ES-I3 (cell line): ENCODE measurements around the gene CTNNA2.

Experiments used
- H3K36me3 ChIP-seq: 2 replicates; pipeline ENCODE4 v1.6.1; 2013; ENCODE audit warnings: mild to moderate bottlenecking, low read length, control low read depth, moderate library complexity; ENCODE audit not compliant: insufficient read depth
- H3K4me1 ChIP-seq: 2 replicates; pipeline ENCODE4 v1.6.1; 2013; ENCODE audit warnings: mild to moderate bottlenecking, control low read depth, low read length; ENCODE audit not compliant: insufficient read depth
- H3K9ac ChIP-seq: 2 replicates; pipeline ENCODE4 v1.6.1; 2013; ENCODE audit warnings: low read depth, mild to moderate bottlenecking, low read length, moderate library complexity
- H3K9me3 ChIP-seq: 2 replicates; pipeline ENCODE4 v1.6.1; 2013; ENCODE audit warnings: mild to moderate bottlenecking, low read length, moderate library complexity; ENCODE audit not compliant: control insufficient read depth, insufficient read depth

CTNNA2 gene

GRCh38 chr2:80568011-80568410 is 1055.2 kb downstream of the CTNNA2 start:
- no peak overlapping the region for H3K9ac ChIP-seq
- H3K4me1 ChIP-seq, result no peaks in the 10 kb centered on the region
- no peaks in the 10 kb centered on the region for H3K36me3 ChIP-seq
- H3K9me3 ChIP-seq, result no peaks in the 10 kb centered on the region

- no peaks in the 10 kb centered on the region for H3K4me1 ChIP-seq
- H3K36me3 ChIP-seq, result no peaks in the 10 kb centered on the region
- H3K9me3 ChIP-seq, result no peaks in the 10 kb centered on the region
- no peak overlapping the region for H3K9ac ChIP-seq
Observed at GRCh38 chr2:80573167-80573566, 1060.3 kb downstream of the CTNNA2 start.

- no peak overlapping the region for H3K9ac ChIP-seq
- H3K36me3 ChIP-seq, result no peaks in the 10 kb centered on the region
- no peaks in the 10 kb centered on the region for H3K4me1 ChIP-seq
- H3K9me3 ChIP-seq, result no peaks in the 10 kb centered on the region
Observed at GRCh38 chr2:80573950-80574349, 1061.1 kb downstream of the CTNNA2 start.

GRCh38 chr2:80579756-80580155 is 1066.9 kb downstream of the CTNNA2 start:
- Histone ChIP-seq H3K9me3 (no peaks in the 10 kb centered on the region), H3K4me1 (no peaks in the 10 kb centered on the region), H3K9ac (no peak overlapping the region), H3K36me3 (no peaks in the 10 kb centered on the region)

- no peaks in the 10 kb centered on the region for H3K9me3 ChIP-seq
- H3K4me1 ChIP-seq, result no peaks in the 10 kb centered on the region
- no peak overlapping the region for H3K9ac ChIP-seq
- no peaks in the 10 kb centered on the region for H3K36me3 ChIP-seq
Observed at GRCh38 chr2:80591233-80591632, 1078.4 kb downstream of the CTNNA2 start.

GRCh38 chr2:80592106-80592505 is 1079.3 kb downstream of the CTNNA2 start:
- Histone ChIP-seq H3K36me3 (no peaks in the 10 kb centered on the region), H3K4me1 (no peaks in the 10 kb centered on the region), H3K9me3 (no peaks in the 10 kb centered on the region), H3K9ac (no peak overlapping the region)

- Histone ChIP-seq H3K36me3 (no peaks in the 10 kb centered on the region), H3K9ac (no peak overlapping the region), H3K4me1 (no peaks in the 10 kb centered on the region), H3K9me3 (no peaks in the 10 kb centered on the region)
Observed at GRCh38 chr2:80610108-80610507, 1097.3 kb downstream of the CTNNA2 start.

- no peaks in the 10 kb centered on the region for H3K9me3 ChIP-seq
- H3K36me3 ChIP-seq, result no peaks in the 10 kb centered on the region
- no peak overlapping the region for H3K9ac ChIP-seq
- H3K4me1 ChIP-seq, result no peaks in the 10 kb centered on the region
Observed at GRCh38 chr2:80621656-80622055, 1108.8 kb downstream of the CTNNA2 start.

- Histone ChIP-seq H3K9ac (no peak overlapping the region), H3K9me3 (no peaks in the 10 kb centered on the region), H3K36me3 (no peaks in the 10 kb centered on the region), H3K4me1 (no peaks in the 10 kb centered on the region)
Observed at GRCh38 chr2:80624062-80624461, 1111.2 kb downstream of the CTNNA2 start.

- Histone ChIP-seq H3K9ac (no peak overlapping the region), H3K4me1 (no peaks in the 10 kb centered on the region), H3K36me3 (no peaks in the 10 kb centered on the region), H3K9me3 (no peaks in the 10 kb centered on the region)
Observed at GRCh38 chr2:80634590-80634989, 1121.7 kb downstream of the CTNNA2 start.

GRCh38 chr2:80638783-80639182 is 1125.9 kb downstream of the CTNNA2 start:
- no peaks in the 10 kb centered on the region for H3K4me1 ChIP-seq

GRCh38 chr2:80642465-80642864 is 1129.6 kb downstream of the CTNNA2 start:
- H3K9ac ChIP-seq, result no peak overlapping the region
- no peaks in the 10 kb centered on the region for H3K4me1 ChIP-seq
- no peaks in the 10 kb centered on the region for H3K9me3 ChIP-seq
- no peaks in the 10 kb centered on the region for H3K36me3 ChIP-seq

More at GRCh38 chr2:80638783-80639182, 1125.9 kb downstream of the CTNNA2 start:
- Histone ChIP-seq H3K9me3 (no peaks in the 10 kb centered on the region), H3K36me3 (no peaks in the 10 kb centered on the region), H3K9ac (no peak overlapping the region)

- no peaks in the 10 kb centered on the region for H3K4me1 ChIP-seq
- H3K36me3 ChIP-seq, result no peaks in the 10 kb centered on the region
- no peak overlapping the region for H3K9ac ChIP-seq
- H3K9me3 ChIP-seq, result no peaks in the 10 kb centered on the region
Observed at GRCh38 chr2:80643598-80643997, 1130.7 kb downstream of the CTNNA2 start.

GRCh38 chr2:80651435-80651834 is 1138.6 kb downstream of the CTNNA2 start:
- Histone ChIP-seq H3K9me3 (no peaks in the 10 kb centered on the region), H3K9ac (no peak overlapping the region), H3K36me3 (no peaks in the 10 kb centered on the region), H3K4me1 (no peaks in the 10 kb centered on the region)

- Histone ChIP-seq H3K4me1 (no peaks in the 10 kb centered on the region), H3K36me3 (no peaks in the 10 kb centered on the region), H3K9ac (no peak overlapping the region), H3K9me3 (no peaks in the 10 kb centered on the region)
Observed at GRCh38 chr2:80655265-80655664, 1142.4 kb downstream of the CTNNA2 start.

GRCh38 chr2:80670763-80671162 is 1157.9 kb downstream of the CTNNA2 start:
- Histone ChIP-seq H3K9me3 (no peaks in the 10 kb centered on the region), H3K36me3 (no peaks in the 10 kb centered on the region), H3K9ac (no peak overlapping the region), H3K4me1 (no peaks in the 10 kb centered on the region; the same call in 1 of the 2 replicates)
